Liver (tissue), 9 donors: ENCODE data around the gene KCNIP1. TPM values are rescaled to one million over a fixed set of nuclear protein-coding genes. Genes with fewer than 3 reads are reported as not detected.

Experiments
- DNase-seq: peaks from one replicate; pipeline ENCODE4 v3.0.0-alpha.2; 2017; ENCODE audit warnings: low spot score
- H3K27ac ChIP-seq, 2 donors: one replicate each; pipeline ENCODE4 v1.7.0; 2013; ENCODE audit warnings: inconsistent platforms in 2 of 2, low read length in 2 of 2, control low read depth in 1 of 2, low read depth in 1 of 2, mild to moderate bottlenecking in 1 of 2
- H3K27me3 ChIP-seq, 4 donors: one replicate each; pipeline versions ENCODE4 v1.6.1 to v1.7.0; 2013; ENCODE audit warnings: low read length in 3 of 4, inconsistent platforms in 1 of 4, mild to moderate bottlenecking in 1 of 4, moderate library complexity in 1 of 4; ENCODE audit not compliant: control insufficient read depth in 4 of 4, insufficient read depth in 4 of 4
- H3K36me3 ChIP-seq, 4 donors: one replicate each; pipeline versions ENCODE4 v1.6.1 to v1.7.0; 2013; ENCODE audit warnings: low read length in 3 of 4, mild to moderate bottlenecking in 3 of 4, low read depth in 1 of 4, moderate library complexity in 1 of 4; ENCODE audit not compliant: control insufficient read depth in 4 of 4, insufficient read depth in 3 of 4
- H3K4me1 ChIP-seq, 4 donors: one replicate each; pipeline versions ENCODE4 v1.6.1 to v1.7.0; 2013; ENCODE audit warnings: low read length in 3 of 4, mild to moderate bottlenecking in 3 of 4, moderate library complexity in 1 of 4; ENCODE audit not compliant: control insufficient read depth in 4 of 4, insufficient read depth in 4 of 4
- H3K4me3 ChIP-seq, 3 donors: one replicate each; pipeline versions ENCODE4 v1.6.1 to v1.7.0; 2013; ENCODE audit warnings: low read length in 3 of 3, control low read depth in 1 of 3, low read depth in 1 of 3, mild to moderate bottlenecking in 1 of 3
- H3K9ac ChIP-seq, 2 donors: one replicate each; pipeline ENCODE4 v1.7.0; 2013; ENCODE audit warnings: low read length in 2 of 2, mild to moderate bottlenecking in 2 of 2, moderate library complexity in 2 of 2, control low read depth in 1 of 2, low read depth in 1 of 2
- H3K9me3 ChIP-seq, 4 donors: one replicate each; pipeline versions ENCODE4 v1.6.1 to v1.7.0; 2013; ENCODE audit warnings: low read length in 3 of 4; ENCODE audit not compliant: control insufficient read depth in 4 of 4
- EGR1 ChIP-seq, 2 donors: IDR thresholded peaks; 2 replicates each; pipeline ENCODE4 v1.6.1; 2016 to 2018; ENCODE audit warnings: antibody characterized with exemption in 2 of 2, low read depth in 2 of 2
- FOXA1 ChIP-seq: IDR thresholded peaks from 2 replicates; pipeline ENCODE4 v1.6.1; 2016; ENCODE audit warnings: antibody characterized with exemption
- FOXA2 ChIP-seq: IDR thresholded peaks from 2 replicates; pipeline ENCODE4 v1.6.1; 2016; ENCODE audit warnings: antibody characterized with exemption
- GABPA ChIP-seq, 2 donors: IDR thresholded peaks in 1 of 2; conservative IDR thresholded peaks in 1 of 2; 2 replicates each; pipeline ENCODE4 v1.6.1; 2016; ENCODE audit warnings: antibody characterized with exemption in 2 of 2, mild to moderate bottlenecking in 1 of 2, moderate library complexity in 1 of 2
- HNF4A ChIP-seq, 2 donors: conservative IDR thresholded peaks; 2 replicates each; pipeline ENCODE4 v1.6.1; 2016; ENCODE audit warnings: antibody characterized with exemption in 2 of 2, mild to moderate bottlenecking in 2 of 2
- HNF4G ChIP-seq: IDR thresholded peaks from 2 replicates; pipeline ENCODE4 v1.6.1; 2016; ENCODE audit warnings: antibody characterized with exemption
- JUND ChIP-seq, 2 donors: IDR thresholded peaks; 2 replicates each; pipeline ENCODE4 v1.6.1; 2016; ENCODE audit warnings: antibody characterized with exemption in 2 of 2
- NR2F2 ChIP-seq: IDR thresholded peaks from 2 replicates; pipeline ENCODE4 v1.6.1; 2016; ENCODE audit warnings: antibody characterized with exemption
- RAD21 ChIP-seq, 2 donors: IDR thresholded peaks; 2 replicates each; pipeline ENCODE4 v1.6.1; 2016; ENCODE audit warnings: antibody characterized with exemption in 2 of 2, mild to moderate bottlenecking in 2 of 2
- RXRA ChIP-seq, 2 donors: IDR thresholded peaks; 2 replicates each; pipeline ENCODE4 v1.6.1; 2017 to 2018; ENCODE audit warnings: antibody characterized with exemption in 2 of 2, mild to moderate bottlenecking in 1 of 2
- SP1 ChIP-seq: IDR thresholded peaks from 2 replicates; pipeline ENCODE4 v1.6.1; 2018; ENCODE audit warnings: antibody characterized with exemption, mild to moderate bottlenecking
- TAF1 ChIP-seq: conservative IDR thresholded peaks from 2 replicates; pipeline ENCODE4 v1.6.1; 2016; ENCODE audit warnings: antibody characterized with exemption, mild to moderate bottlenecking
- YY1 ChIP-seq: IDR thresholded peaks from 2 replicates; pipeline ENCODE4 v1.6.1; 2016; ENCODE audit warnings: antibody characterized with exemption, mild to moderate bottlenecking
- WGBS: extraction: QIAGEN DNeasy Blood & Tissue Kit; methylation state at CpG from one replicate; pipeline ENCODE4 v1.1.7; 2013; 5-methylcytosine and 5-hydroxymethylcytosine counted together
- polyA plus RNA-seq, 2 donors: library from polyadenylated mRNA; stranded (reverse) in 1 of 2; unstranded in 1 of 2; fragments of 200-250 nt in 1 of 2; fragments of >200 nt in 1 of 2; fragmentation: Nextera tagmentation in 1 of 2; extraction: Ambion mirVana in 1 of 2; gene quantifications; one replicate each; pipeline versions ENCODE4 v1.2.1 to v1.2.3, GENCODE V29; 2013 to 2015
- total RNA-seq, 2 donors: library from RNA; depleted of rRNA; stranded (reverse); fragments of >200 nt; gene quantifications; one replicate each; pipeline ENCODE4 v1.2.3, GENCODE V29; 2014
- TF ChIP-seq, protein P1 (sequence below): IDR thresholded peaks from 2 replicates; pipeline ENCODE4 v1.6.1; 2016; ENCODE audit warnings: antibody characterized with exemption
- TF ChIP-seq, protein P2 (sequence below): IDR thresholded peaks from 2 replicates; pipeline ENCODE4 v1.6.1; 2016; ENCODE audit warnings: antibody characterized with exemption
- TF ChIP-seq, protein P3 (sequence below): IDR thresholded peaks from 2 replicates; pipeline ENCODE4 v1.6.1; 2016; ENCODE audit warnings: antibody characterized with exemption
- TF ChIP-seq, protein P4 (sequence below): fragments of 150-350 bp; IDR thresholded peaks from 2 replicates; pipeline ENCODE4 v1.5.1; 2017; ENCODE audit warnings: improper control_type of control experiment, low read depth, low read length; ENCODE audit not compliant: missing input control
- TF ChIP-seq, protein P5 (sequence below): IDR thresholded peaks from 2 replicates; pipeline ENCODE4 v1.6.1; 2016; ENCODE audit warnings: antibody characterized with exemption, mild to moderate bottlenecking
- donor health status: healthy.
- donor health status: healthy.
- donor health status: healthy.
- donor health status: healthy.
- donor health status: healthy.

KCNIP1 gene
- total and polyA plus RNA-seq, 4 donors, result 0.08 to 0.23 TPM; not detected in 2

DNA sequence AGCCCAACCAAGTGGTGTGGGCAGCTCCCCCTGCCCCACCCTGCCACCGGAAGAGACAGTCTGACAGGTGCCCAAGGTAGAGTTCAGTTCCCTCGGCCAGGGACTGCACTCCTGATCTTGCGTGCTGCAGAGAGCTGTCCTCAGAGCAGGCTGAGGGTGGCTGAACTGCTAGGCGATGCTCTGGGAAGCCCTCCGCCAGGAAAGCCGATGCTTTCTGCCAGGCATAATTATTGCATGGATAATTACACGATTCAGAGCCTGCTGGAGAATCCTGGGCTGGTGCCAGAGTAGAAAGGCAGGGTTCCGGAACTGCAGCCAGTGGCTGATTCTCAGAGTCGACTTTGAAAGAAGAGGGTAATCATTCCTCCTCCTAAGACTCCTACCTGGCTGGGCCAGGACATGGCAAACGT is 19.3 kb downstream of the KCNIP1 start:
- Histone ChIP-seq H3K27me3 (no peaks in the 10 kb centered on the region), H3K36me3 (no peaks in the 10 kb centered on the region), H3K4me3 (no peak overlapping the region), H3K9ac (no peak overlapping the region), H3K4me1 (no peaks in the 10 kb centered on the region), H3K9me3 (peaks cover 0 to 4% (median 0%) of the 10 kb centered on the region in 4 donors), H3K27ac (no peak overlapping the region)
- no peak for DNase-seq
- WGBS, result 50% methylated on average over 10 of the region's 10 CpGs
- TF ChIP-seq, protein P1, sequence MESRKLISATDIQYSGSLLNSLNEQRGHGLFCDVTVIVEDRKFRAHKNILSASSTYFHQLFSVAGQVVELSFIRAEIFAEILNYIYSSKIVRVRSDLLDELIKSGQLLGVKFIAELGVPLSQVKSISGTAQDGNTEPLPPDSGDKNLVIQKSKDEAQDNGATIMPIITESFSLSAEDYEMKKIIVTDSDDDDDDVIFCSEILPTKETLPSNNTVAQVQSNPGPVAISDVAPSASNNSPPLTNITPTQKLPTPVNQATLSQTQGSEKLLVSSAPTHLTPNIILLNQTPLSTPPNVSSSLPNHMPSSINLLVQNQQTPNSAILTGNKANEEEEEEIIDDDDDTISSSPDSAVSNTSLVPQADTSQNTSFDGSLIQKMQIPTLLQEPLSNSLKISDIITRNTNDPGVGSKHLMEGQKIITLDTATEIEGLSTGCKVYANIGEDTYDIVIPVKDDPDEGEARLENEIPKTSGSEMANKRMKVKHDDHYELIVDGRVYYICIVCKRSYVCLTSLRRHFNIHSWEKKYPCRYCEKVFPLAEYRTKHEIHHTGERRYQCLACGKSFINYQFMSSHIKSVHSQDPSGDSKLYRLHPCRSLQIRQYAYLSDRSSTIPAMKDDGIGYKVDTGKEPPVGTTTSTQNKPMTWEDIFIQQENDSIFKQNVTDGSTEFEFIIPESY, result no peak
- TF ChIP-seq, protein P2, sequence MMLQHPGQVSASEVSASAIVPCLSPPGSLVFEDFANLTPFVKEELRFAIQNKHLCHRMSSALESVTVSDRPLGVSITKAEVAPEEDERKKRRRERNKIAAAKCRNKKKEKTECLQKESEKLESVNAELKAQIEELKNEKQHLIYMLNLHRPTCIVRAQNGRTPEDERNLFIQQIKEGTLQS, result no peak
- TF ChIP-seq GABPA (IDR thresholded peaks at IDR 0.05 in 1 of 2, conservative IDR thresholded peaks at IDR 0.05 in 1 of 2) (no peak), FOXA1 (no peak), JUND (IDR thresholded peaks at IDR 0.05) (no peak), NR2F2 (no peak), RXRA (IDR thresholded peaks at IDR 0.05) (no peak), HNF4G (no peak), SP1 (no peak), EGR1 (IDR thresholded peaks at IDR 0.05; ENCODE audit: low read depth in 2 of 2) (no peak), FOXA2 (no peak), RAD21 (IDR thresholded peaks at IDR 0.05) (no peak), YY1 (no peak), TAF1 (no peak), HNF4A (conservative IDR thresholded peaks at IDR 0.05) (no peak)
- TF ChIP-seq, protein P3, sequence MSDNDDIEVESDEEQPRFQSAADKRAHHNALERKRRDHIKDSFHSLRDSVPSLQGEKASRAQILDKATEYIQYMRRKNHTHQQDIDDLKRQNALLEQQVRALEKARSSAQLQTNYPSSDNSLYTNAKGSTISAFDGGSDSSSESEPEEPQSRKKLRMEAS, result no peak
- TF ChIP-seq, protein P4, sequence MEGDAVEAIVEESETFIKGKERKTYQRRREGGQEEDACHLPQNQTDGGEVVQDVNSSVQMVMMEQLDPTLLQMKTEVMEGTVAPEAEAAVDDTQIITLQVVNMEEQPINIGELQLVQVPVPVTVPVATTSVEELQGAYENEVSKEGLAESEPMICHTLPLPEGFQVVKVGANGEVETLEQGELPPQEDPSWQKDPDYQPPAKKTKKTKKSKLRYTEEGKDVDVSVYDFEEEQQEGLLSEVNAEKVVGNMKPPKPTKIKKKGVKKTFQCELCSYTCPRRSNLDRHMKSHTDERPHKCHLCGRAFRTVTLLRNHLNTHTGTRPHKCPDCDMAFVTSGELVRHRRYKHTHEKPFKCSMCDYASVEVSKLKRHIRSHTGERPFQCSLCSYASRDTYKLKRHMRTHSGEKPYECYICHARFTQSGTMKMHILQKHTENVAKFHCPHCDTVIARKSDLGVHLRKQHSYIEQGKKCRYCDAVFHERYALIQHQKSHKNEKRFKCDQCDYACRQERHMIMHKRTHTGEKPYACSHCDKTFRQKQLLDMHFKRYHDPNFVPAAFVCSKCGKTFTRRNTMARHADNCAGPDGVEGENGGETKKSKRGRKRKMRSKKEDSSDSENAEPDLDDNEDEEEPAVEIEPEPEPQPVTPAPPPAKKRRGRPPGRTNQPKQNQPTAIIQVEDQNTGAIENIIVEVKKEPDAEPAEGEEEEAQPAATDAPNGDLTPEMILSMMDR, result no peak
- TF ChIP-seq, protein P5, sequence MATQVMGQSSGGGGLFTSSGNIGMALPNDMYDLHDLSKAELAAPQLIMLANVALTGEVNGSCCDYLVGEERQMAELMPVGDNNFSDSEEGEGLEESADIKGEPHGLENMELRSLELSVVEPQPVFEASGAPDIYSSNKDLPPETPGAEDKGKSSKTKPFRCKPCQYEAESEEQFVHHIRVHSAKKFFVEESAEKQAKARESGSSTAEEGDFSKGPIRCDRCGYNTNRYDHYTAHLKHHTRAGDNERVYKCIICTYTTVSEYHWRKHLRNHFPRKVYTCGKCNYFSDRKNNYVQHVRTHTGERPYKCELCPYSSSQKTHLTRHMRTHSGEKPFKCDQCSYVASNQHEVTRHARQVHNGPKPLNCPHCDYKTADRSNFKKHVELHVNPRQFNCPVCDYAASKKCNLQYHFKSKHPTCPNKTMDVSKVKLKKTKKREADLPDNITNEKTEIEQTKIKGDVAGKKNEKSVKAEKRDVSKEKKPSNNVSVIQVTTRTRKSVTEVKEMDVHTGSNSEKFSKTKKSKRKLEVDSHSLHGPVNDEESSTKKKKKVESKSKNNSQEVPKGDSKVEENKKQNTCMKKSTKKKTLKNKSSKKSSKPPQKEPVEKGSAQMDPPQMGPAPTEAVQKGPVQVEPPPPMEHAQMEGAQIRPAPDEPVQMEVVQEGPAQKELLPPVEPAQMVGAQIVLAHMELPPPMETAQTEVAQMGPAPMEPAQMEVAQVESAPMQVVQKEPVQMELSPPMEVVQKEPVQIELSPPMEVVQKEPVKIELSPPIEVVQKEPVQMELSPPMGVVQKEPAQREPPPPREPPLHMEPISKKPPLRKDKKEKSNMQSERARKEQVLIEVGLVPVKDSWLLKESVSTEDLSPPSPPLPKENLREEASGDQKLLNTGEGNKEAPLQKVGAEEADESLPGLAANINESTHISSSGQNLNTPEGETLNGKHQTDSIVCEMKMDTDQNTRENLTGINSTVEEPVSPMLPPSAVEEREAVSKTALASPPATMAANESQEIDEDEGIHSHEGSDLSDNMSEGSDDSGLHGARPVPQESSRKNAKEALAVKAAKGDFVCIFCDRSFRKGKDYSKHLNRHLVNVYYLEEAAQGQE, result no peak
